CD1c-positive myeloid dendritic cell (primary cell): ENCODE data around the gene BCL11B.

Source experiments
- DNase-seq: peaks from one replicate; pipeline ENCODE4 v3.0.0-alpha.2; 2016; ENCODE audit errors: extremely low spot score

BCL11B gene

GRCh38 chr14:99271951-99272631, at the start of gene BCL11B:
BCL11B (minus strand) TSS chr14:99272197; CDS start chr14:99271218, 979 bp downstream.
- DNase-seq = peak; percentile 77

- no peak for DNase-seq
These were observed 49.4 kb upstream of the BCL11B start for GRCh38 chr14:99321236-99321925.

GRCh38 chr14:99320621-99321235, 48.7 kb upstream of the BCL11B start:
- no peak for DNase-seq

DNA sequence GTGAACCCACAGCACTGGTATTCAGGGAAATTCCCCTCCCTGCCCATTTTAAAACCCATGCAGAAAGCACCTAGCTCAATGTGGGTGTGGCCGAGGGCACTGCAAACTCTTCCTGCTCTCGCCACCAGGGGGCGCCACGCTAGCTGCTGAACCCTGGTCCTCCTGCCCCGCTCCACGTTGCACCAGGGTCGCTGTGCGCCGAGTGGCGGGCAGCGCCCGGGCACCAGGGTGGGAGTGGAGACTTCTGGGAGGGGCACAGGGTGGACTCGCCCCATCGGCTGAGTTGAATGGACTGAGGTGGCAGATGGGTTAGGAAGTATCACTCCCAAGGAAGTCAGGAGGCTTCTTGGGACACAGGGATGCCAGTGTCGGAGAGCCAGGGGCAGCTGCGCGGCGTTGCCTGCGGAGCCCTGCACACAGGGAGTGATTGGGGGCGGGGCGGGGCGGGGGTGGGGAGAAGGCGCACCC, 48.1 kb upstream of the BCL11B start:
- DNase-seq = peak; percentile 55

GRCh38 chr14:99318959-99319295, 46.9 kb upstream of the BCL11B start:
- no peak for DNase-seq

GRCh38 chr14:99318091-99318958, 46.3 kb upstream of the BCL11B start:
- DNase-seq = no peak

DNA sequence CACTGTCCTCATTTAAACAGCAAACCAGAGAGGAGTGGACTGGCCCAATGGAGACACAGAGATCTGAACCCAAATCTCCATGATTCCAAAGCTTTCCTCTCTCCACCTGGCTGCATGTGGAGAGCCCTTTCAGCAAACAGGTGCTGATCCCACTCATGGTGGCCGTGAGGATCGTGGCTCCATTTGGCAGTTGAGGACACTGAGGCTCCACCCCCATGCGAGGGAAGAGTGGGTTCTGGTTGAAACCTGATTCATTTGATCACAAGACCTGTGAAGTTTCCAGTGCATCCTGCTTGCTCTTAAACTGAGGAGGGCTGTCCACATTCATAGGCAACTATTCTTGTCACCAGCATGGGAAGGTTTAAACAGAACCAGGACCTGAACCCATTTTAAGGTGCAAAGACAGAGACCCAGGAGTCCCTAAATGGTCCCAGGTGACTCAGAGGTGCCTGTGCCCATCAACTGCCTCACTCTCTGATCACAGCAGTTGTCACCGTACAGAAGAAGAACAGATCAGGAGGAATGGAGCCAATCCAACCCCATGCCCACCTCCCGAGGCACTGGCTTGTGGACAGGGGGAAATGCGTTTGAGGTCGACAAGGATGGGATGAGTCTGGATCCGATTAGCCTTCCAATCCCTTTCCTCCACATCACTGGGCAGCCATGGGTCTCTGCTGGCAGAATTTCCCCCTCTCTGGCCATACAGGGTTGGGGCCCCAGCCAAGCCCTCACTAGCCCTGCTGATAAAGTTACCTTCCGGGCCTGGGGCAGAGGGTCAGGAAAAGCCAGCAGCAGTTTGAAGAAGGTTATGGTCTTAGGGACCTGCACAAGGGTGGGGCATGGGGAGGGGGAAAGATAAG, 45.5 kb upstream of the BCL11B start:
- no peak for DNase-seq

DNA sequence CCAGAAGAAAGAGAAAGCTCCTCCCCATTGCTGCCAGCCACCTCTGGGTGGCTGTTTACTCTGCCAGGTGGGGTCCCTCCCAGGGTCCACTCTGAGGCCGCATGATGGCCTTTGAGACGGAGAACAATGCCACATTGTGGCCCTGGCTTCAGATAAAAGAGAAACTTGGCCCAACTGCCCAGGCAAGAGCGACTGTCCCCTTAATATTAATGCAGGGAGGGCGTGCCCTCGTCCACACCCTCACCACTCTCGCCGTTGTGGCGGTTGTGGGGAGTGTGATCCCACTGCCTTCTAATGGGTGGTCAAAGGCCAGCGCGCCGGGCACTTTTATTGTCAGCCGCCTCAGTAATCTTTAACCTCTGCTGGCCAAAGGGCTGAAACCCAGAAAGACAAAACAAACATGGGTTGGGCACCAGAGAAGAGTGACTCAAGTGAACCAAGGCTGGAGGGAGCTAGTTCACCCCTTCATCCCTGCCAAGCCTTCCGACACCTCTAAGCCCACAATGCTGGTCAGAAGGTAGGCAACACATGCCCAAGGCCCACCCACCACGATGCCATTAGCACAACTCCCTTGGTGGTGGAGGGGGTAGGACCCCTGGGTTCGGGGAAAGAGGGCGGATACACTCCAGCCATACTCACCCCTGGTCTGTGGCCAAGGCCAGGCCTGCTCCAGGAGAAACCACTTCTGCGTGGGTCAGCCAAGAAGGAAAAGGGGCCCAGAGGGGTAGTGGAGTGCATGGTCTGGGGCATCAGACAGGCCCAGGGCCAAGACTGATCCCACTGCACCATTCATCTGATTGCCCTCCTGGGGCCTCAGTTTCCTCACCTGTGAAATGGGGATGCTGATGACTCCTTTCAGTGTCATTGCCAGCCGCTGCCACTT, 44.5 kb upstream of the BCL11B start:
- no peak for DNase-seq

DNA sequence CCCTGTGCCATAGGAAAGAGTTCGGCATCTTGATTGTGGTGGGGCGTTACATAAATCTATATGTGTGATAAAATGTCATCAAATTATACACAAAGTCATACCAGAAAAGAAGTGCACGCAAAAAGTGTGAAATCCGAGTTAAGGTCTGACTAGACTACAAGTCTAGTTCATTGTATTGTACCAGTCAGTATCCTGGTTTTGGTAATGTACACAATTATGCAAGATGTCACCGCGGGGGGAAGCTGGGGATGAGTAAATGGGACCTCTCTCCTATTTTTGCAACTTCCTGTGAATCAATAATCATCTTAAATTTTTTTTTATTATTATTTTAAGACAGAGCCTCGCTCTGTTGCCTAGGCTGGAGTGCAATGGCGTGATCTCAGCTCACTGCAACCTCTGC, 43.2 kb upstream of the BCL11B start:
- no peak for DNase-seq

DNA sequence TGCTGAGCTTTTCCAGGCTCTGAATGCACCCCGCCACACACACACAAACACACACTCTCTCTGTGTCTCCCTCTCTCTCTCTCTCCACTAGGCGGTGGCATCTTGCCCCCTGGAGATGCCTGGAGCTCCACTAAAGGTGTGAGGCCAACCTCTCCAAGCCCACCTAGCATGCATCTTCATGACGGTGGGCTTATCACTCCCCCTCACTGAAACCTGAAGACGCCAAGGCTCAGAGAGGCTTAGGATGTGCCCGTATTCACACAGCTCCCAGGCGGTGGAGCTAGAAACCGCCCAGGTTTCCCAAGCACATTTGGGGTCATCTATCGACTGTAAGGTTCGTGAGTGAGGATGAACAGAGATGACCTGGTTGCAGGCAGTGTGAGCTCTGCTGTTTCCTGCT, 42.6 kb upstream of the BCL11B start:
- DNase-seq = no peak

- no peak for DNase-seq
These were observed 41.2 kb upstream of the BCL11B start for GRCh38 chr14:99313234-99313633.

- no peak for DNase-seq
These were observed 40.1 kb upstream of the BCL11B start for GRCh38 chr14:99312106-99312505.

DNA sequence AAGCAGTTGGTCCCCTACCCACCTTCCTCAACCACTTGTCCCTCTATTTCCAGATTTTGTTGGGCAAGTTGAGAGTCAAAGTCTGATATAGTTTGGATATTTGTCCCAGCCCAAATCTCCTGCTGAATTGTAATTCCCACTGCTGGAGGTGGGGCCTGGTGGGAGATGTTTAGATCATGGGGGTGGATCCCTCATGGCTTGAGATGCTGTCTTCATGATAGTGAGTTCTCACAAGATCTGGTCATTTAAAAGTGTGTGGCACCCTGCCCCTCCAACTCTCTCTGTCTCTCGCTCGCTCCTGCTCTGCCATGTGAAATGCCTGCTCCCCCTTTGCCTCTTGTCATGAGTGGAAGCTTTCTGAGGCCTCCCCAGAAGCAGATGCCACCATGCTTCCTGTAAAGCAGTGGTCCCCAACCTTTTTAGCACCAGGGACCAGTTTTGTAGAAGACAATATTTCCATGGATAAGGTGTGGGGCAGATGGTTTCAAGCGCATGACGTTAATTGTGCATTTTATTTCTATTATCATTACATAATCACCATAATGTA, 37.3 kb upstream of the BCL11B start:
- DNase-seq = no peak

GRCh38 chr14:99304208-99304607, 32.2 kb upstream of the BCL11B start:
- no peak for DNase-seq

GRCh38 chr14:99300190-99300589, 28.2 kb upstream of the BCL11B start:
- DNase-seq = no peak

GRCh38 chr14:99296517-99296916, 24.5 kb upstream of the BCL11B start:
- DNase-seq = no peak

- no peak for DNase-seq
These were observed 17.6 kb upstream of the BCL11B start for GRCh38 chr14:99289394-99290189.

DNA sequence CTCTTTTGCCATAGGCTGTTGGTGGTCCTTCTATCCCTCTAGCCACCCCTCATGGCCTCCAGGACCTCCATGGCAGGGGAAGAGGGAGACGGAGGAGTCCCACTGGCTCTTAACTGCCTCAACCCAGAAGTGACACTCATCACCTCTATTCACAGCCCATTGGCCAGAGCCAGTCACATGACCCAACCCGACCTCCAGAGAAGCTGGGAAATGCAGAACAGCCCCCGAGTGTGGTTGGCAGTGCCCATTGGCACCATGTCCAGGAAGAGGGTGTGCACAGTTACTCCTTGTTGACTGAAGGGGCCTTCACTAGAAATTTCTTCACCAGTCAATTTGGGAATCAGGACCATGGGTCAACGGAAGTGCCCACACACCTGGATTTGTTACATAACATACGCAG, 17.0 kb upstream of the BCL11B start:
- DNase-seq = no peak
